NCI-H345 treated with DMSO at 0.1 percent for 48 hours (cell line): ENCODE results near the gene TPRG1.
"Not testable (repeated sequence)": the region's sequence is repeated elsewhere in the genome, so short reads cannot be mapped to it uniquely, and the experiment has no call there.

Experiments
- DNase-seq: peaks from one replicate; lab custom pipeline; 2025; ENCODE audit not compliant: unreplicated experiment; lab: John Stamatoyannopoulos, UW

Gene TPRG1

GRCh38 chr3:189307963-189308362 lies 136.2 kb downstream of the TPRG1 start:
- no peak for DNase-seq

- no peak for DNase-seq
These were observed 136.8 kb downstream of the TPRG1 start for GRCh38 chr3:189308608-189309007.

- no peak for DNase-seq
These were observed 137.7 kb downstream of the TPRG1 start for GRCh38 chr3:189309400-189309975.

GRCh38 chr3:189311521-189311920 lies 139.8 kb downstream of the TPRG1 start:
- no peak for DNase-seq

- no peak for DNase-seq
These were observed 141.1 kb downstream of the TPRG1 start for GRCh38 chr3:189312866-189313265.

- DNase-seq = peak; percentile 29
These were observed 144.7 kb downstream of the TPRG1 start for GRCh38 chr3:189316296-189317019.

DNA sequence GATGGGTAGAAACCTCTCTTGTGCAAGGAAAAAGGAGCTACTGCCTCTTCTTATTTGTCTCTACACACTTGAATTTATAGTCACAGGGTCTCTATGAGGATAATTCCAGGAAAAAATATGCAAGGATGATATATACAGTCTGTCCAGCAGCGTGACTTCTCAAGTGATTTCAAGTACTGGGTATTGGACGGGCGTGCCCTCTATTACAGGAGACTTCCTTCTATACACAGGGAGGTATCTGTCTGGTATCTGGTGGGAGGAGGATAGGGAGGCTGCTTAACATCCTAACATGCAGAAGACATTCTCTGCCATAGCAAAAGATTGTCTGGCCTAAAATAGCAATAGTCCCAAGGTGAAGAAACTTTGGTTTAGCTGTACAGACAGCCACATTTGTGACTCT lies 146.1 kb downstream of the TPRG1 start:
- DNase-seq = peak; percentile 19

GRCh38 chr3:189320511-189320910 lies 148.7 kb downstream of the TPRG1 start:
- DNase-seq = no peak

DNA sequence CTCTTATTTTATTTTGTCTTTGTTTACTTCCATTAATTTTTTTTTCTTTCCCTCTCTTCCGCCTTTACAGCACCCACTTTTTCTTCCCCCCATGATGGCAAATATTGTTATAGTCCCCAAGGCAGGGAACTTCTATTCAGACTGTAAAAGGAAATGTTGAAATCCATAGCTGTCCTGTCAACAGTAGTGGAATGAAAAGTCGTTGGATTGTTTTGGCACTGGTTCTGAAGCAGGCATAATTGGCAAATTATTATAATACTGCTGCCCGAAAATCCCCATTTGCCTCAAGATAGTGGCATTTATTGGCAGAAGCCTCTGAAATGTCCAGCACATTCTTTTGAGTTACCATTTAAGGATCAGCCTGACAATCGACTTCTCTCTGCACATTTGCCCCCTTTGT lies 150.6 kb downstream of the TPRG1 start:
- DNase-seq = no peak

DNA sequence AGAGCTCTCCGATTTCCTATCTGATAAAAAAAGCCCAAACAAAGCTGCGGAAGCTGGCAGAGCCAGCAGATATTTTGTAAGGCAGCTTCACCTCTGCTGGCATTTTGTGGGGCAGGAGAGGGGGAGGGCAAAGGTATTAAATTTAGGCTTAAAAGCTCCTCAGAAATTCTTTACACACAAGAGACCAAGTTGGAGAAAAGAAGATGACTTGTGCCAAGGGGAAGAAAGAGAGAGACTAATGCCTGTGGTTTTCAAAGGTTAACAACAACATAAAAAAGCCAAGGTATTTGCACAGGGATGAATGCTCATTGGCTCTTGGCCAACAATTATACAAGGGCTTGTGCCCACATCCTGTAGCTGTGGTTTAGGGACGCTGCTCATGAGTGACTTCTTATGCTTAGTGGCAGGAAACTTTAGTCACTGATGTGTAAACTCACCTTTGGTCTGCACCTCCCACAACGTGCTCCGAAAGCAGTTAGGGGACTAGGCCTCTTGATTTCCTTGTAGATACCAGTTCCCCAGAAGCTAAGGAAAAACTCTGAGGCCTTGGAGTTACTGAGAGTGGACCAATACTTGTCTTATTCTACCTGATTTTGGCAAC lies 152.9 kb downstream of the TPRG1 start:
- DNase-seq = peak; percentile 82

DNA sequence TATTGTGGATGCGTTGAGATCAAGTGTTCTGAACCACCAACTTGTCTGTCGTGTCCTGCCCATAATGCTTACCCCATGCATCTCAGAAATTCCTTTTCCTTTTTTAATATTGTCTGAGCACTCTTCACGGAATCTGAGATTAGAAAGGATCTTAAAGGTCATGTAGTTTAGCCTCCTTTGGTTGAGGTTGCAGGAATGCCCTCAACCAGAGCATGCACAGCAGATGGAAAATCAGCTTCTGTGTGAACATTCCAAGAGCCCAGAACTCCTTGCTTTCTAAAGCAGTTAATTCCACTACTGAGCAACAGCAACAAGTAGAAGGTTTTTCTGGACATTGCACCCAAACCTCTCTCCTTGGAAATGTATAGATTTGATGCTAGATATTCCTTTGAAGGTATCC lies 153.7 kb downstream of the TPRG1 start:
- DNase-seq = no peak

GRCh38 chr3:189329630-189330029 lies 157.9 kb downstream of the TPRG1 start:
- DNase-seq = not testable (repeated sequence)

- no peak for DNase-seq
These were observed 158.3 kb downstream of the TPRG1 start for GRCh38 chr3:189330066-189330465.

DNA sequence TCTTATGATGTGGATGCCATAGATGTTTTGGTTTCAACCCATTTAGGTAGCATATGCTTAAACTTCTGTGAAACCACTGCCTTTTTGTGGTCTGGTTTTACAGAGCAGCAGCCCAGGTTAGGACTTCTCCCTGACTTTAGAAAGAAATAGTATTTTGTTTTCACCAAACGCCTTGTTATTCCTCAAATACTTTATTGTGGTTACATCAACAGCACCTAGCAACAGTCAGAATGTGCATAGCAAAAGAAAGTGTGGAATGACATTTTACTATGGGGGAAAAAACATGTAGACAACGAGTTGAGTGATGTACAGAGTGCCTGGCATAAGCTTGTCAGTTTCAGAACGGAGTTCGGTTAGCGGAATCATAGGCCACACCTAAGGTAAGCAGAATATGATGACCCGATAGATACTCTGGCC lies 159.2 kb downstream of the TPRG1 start:
- no peak for DNase-seq

- DNase-seq = no peak
These were observed 162.5 kb downstream of the TPRG1 start for GRCh38 chr3:189334064-189334920.

DNA sequence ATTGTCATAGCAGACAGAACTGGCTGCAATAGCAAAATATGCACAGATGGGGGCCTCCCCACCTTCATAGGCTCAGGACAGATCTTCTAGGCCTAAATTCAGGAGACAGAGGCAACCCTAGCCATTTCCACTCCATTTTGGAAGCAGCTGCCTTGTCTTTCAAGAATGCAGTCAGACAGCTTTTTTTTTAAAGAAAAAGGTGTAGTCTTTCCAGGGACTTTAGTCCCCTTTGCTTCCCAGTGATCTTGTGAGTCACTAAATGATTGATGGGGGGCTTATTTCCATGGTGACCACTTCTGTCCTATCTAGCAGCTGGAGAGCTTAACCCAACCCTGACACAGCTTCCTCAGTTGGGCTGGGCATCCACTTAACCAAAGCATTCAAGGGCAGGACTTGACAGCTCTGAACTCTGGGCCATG lies 165.9 kb downstream of the TPRG1 start:
- DNase-seq = no peak

GRCh38 chr3:189338366-189338765 lies 166.6 kb downstream of the TPRG1 start:
- DNase-seq = no peak

GRCh38 chr3:189339996-189340395 lies 168.2 kb downstream of the TPRG1 start:
- DNase-seq = no peak

DNA sequence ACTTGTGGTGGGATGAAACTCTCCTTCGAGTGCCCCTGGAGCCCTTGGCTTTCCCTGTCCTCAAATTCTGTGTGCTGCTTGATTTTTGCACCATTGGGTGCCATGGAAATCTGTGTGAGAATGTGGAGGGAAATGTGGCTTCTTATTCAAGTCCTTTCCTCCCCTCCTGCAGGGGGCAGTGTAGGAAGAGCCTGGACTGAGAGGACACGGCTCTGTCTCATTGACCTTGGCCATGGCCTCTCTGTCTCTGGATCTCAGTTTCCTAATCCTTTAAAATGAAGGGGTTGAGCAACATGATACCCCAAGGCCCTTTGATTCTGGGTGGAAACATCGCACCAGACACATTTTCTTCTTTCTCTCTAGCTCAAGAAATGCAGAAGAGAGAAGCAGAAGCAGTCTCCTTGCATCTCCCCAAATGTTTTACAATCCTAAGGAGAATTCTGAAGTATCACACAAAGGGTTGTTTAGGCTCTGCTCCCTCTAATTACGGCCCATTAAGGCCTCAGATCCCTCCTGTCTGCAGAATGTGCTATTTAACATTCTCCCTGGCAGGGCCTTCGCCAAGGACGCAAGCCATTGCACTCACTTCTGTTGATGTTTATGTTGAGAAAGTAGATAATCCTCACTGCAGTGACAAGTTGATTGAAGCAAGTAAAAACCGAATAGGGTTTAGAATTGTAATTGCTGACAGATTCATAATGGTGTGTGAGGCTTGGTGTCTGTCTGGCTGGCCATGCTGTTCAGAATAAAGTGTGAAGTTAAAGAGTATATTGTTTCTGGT lies 169.1 kb downstream of the TPRG1 start:
- no peak for DNase-seq

DNA sequence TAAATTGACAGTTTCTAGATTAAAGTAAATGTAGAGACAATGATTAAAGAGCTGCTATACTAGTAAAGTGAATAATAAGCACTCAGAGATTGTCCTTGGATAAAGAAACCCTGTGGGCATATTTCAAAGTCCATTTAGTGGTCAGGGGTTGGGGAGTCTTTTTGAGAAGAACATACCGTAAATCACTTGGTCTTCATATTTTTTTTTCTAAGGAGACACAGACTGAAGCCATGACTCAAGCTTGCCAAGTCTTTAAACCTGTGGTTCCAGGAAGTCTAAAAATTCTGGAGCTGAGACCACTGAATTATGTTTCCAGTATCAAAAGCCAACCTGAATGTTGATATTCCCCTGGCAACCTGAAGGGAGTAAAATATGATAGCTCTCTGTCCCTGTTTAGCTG lies 171.0 kb downstream of the TPRG1 start:
- DNase-seq = no peak

DNA sequence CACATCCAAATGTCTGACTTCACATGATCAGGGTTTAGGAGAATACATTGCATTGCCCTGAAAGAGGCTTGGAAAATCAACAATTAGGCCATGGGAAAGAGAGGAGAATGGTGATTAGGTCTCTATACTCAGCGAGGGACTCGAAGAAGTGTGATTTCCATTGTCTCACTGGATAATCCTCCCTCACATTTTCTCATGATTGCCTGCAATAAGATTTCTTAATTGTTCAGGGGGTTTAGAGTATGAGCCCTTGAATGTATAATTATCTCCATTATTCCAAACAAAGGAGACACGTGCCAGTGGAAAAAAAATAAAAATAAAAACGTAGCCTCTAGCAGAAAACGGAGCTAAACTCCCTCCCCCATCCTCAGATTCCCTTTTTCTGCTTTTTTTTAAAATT lies 173.2 kb downstream of the TPRG1 start:
- DNase-seq = no peak
